Right lobe of liver (tissue), 6 donors: ENCODE results near the gene ERICH6. TPM values are rescaled to one million over a fixed set of nuclear protein-coding genes. Genes with fewer than 3 reads are reported as not detected.

Experiments
- ATAC-seq, 4 donors: fragments of 200-7000 bp; cut with Tn5 transposase; one replicate each; pipeline ENCODE4 v1.9.1; 2020; ENCODE audit warnings: mild to moderate bottlenecking in 4 of 4, moderate library complexity in 4 of 4
- DNase-seq, 3 donors: peaks; one replicate each; pipeline ENCODE4 v3.0.0-alpha.2; 2020
- H3K27ac ChIP-seq, 3 donors: fragments of 200-600 bp; one replicate each; pipeline ENCODE4 v1.8.0; 2022
- H3K27me3 ChIP-seq, 2 donors: fragments of 200-600 bp; one replicate each; pipeline ENCODE4 v1.8.0; 2022
- H3K36me3 ChIP-seq, 4 donors: fragments of 200-600 bp; sonication (generic) in 1 of 4; one replicate each; pipeline versions ENCODE4 v1.5.1 to v1.8.0; 2017 to 2022; ENCODE audit warnings: control low read depth in 1 of 4
- H3K4me1 ChIP-seq, 4 donors: fragments of 200-600 bp; sonication (generic) in 1 of 4; one replicate each; pipeline versions ENCODE4 v1.5.1 to v1.8.0; 2017 to 2022; ENCODE audit warnings: control low read depth in 1 of 4
- H3K4me3 ChIP-seq, 3 donors: fragments of 200-600 bp; one replicate each; pipeline ENCODE4 v1.8.0; 2022
- H3K9me3 ChIP-seq, 4 donors: fragments of 200-600 bp; sonication (generic) in 1 of 4; one replicate each; pipeline versions ENCODE4 v1.5.1 to v1.8.0; 2017 to 2022; ENCODE audit warnings: control low read depth in 1 of 4
- POLR2A ChIP-seq: fragments of 450-650 bp; IDR thresholded peaks from one replicate; pipeline ENCODE4 v1.6.1; 2017; ENCODE audit warnings: antibody characterized with exemption, mild to moderate bottlenecking
- WGBS: methylation state at CpG from one replicate; pipeline ENCODE4 v1.1.6; 2018; ENCODE audit warnings: low coverage, low lambda C conversion rate; ENCODE audit not compliant: insufficient coverage; ENCODE audit errors: missing lambda C conversion rate; 5-methylcytosine and 5-hydroxymethylcytosine counted together
- intact Hi-C, 2 donors: fragments of 100-400 bp; cut with DNase I; formaldehyde crosslinking; loops; one replicate each; pipeline versions ENCODE4 v1.11.2 to v1.14.1; 2022
- total RNA-seq, 6 experiments: library from RNA; depleted of rRNA in 2 of 6; stranded (reverse); fragments of >200 nt in 2 of 6; fragmentation: NEBNext Ultra II Directional in 3 of 6; extraction: Animal tissue kit (Norgen Biotek cat#: 25700) in 3 of 6; gene quantifications; one replicate each; pipeline versions ENCODE4 v1.1.0 to v1.2.4, GENCODE V29; 2016 to 2023
- TF ChIP-seq, protein P1 (sequence below), 4 donors: fragments of 200-600 bp in 3 of 4; fragments of 450-650 bp in 1 of 4; IDR thresholded peaks; one replicate each; pipeline versions ENCODE4 v1.5.1 to v1.8.0; 2016 to 2022; ENCODE audit warnings: antibody characterized with exemption in 4 of 4, mild to moderate bottlenecking in 2 of 4
- donor health status: DM: no; HTN: yes; CAD: no.
- donor health status: DM: no; HTN: no; CAD: no.
- donor health status: DM: no; HTN: no; CAD: no.
- donor health status: DM: no; HTN: yes; CAD: no.
- donor health status: DM: no; HTN: yes; CAD: no.

The ERICH6 gene
- total RNA-seq, 6 experiments from 2014 or later = 0.49 TPM; not detected in 5

DNA sequence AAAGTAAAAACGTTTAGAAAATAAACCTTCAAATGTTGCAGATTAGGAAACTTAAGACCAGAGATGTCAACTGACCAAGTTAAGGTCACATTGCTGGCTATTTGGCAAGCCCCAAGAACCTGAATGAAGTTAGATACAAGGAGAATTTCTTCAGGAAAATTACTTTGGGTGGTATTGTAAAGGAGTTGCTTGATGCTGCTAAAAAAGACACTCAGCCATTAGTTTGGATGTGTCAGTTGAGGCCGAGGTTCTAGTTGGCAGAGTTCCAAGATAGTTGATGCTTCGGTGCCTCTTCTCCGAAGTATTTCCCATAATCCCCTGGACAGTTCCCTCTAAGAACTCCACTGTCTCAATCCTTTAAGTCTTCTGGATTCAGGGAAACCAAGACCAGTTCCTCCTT lies 35.0 kb upstream of the ERICH6 start:
- WGBS = 31% methylated on average over 4 of the region's 4 CpGs
- Histone ChIP-seq H3K27ac (peak overlapping the region; percentile 56 to 94 (median 83)), H3K9me3 (no peaks in the 10 kb centered on the region), H3K4me1 (peaks cover 0 to 94% (median 44%) of the 10 kb centered on the region in 4 donors), H3K27me3 (no peaks in the 10 kb centered on the region), H3K36me3 (peaks cover 0 to 12% (median 0%) of the 10 kb centered on the region in 4 donors), H3K4me3 (no peak overlapping the region)
- TF ChIP-seq, protein P1, sequence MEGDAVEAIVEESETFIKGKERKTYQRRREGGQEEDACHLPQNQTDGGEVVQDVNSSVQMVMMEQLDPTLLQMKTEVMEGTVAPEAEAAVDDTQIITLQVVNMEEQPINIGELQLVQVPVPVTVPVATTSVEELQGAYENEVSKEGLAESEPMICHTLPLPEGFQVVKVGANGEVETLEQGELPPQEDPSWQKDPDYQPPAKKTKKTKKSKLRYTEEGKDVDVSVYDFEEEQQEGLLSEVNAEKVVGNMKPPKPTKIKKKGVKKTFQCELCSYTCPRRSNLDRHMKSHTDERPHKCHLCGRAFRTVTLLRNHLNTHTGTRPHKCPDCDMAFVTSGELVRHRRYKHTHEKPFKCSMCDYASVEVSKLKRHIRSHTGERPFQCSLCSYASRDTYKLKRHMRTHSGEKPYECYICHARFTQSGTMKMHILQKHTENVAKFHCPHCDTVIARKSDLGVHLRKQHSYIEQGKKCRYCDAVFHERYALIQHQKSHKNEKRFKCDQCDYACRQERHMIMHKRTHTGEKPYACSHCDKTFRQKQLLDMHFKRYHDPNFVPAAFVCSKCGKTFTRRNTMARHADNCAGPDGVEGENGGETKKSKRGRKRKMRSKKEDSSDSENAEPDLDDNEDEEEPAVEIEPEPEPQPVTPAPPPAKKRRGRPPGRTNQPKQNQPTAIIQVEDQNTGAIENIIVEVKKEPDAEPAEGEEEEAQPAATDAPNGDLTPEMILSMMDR (IDR thresholded peaks at IDR 0.05) = no peak
- TF ChIP-seq POLR2A = no peak
- intact Hi-C loops = no loop called here
- no peak for DNase-seq
- no peak for ATAC-seq

DNA sequence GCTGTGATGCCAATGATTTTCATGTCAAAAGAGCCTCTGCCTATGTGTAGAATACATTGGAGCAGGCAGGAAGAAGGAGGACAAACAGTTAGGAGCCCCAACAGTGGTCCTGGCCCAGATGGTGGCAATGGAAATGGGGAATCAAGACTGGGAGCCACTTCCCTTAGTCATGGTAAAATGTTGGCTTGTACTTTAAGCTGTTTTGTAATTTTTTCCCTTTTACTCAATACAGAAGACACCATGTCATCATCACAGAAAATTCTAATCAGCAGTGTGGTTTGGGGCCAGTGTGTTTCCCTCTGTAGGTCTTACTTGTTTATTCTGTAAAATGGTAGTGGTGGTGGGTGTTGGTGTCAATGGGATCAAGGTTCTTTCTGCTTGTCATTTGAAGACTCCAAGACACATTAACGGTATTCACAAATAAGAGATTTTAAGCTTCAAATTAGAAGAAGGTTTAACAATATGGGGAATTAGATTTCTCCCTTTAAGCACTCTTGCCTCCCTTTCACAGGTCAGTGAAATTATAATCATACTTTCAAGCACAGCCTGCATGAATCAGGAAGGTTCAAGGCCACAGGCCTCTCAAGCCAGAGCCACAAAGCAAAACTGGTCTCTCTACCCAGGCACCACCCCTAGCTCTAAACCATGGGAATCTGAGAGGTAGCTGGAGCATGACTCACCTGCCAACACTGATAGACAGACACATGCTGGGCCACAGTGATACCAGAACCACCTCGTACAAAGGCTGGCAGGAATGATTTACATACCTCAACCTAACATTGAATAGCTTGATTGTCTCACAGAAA lies 34.4 kb upstream of the ERICH6 start:
- ATAC-seq (peak; percentile 3 to 48 (median 8)), DNase-seq (peak in 2 of 3 donors; percentile 43 to 50)
- 21% methylated on average over 2 of the region's 2 CpGs for whole genome bisulfite sequencing
- H3K27me3 ChIP-seq = no peaks in the 10 kb centered on the region
- H3K4me3 ChIP-seq = no peak overlapping the region
- intact Hi-C loops = no loop called here
- peak; percentile 17 for TF ChIP-seq POLR2A
- TF ChIP-seq, protein P1 (IDR thresholded peaks at IDR 0.05) = no peak
- peak overlapping the region; percentile 56 to 94 (median 83) for H3K27ac ChIP-seq
- H3K36me3 ChIP-seq = peaks cover 0 to 12% (median 0%) of the 10 kb centered on the region in 4 donors
- no peaks in the 10 kb centered on the region for H3K9me3 ChIP-seq
- H3K4me1 ChIP-seq = peaks cover 0 to 89% (median 44%) of the 10 kb centered on the region in 4 donors

DNA sequence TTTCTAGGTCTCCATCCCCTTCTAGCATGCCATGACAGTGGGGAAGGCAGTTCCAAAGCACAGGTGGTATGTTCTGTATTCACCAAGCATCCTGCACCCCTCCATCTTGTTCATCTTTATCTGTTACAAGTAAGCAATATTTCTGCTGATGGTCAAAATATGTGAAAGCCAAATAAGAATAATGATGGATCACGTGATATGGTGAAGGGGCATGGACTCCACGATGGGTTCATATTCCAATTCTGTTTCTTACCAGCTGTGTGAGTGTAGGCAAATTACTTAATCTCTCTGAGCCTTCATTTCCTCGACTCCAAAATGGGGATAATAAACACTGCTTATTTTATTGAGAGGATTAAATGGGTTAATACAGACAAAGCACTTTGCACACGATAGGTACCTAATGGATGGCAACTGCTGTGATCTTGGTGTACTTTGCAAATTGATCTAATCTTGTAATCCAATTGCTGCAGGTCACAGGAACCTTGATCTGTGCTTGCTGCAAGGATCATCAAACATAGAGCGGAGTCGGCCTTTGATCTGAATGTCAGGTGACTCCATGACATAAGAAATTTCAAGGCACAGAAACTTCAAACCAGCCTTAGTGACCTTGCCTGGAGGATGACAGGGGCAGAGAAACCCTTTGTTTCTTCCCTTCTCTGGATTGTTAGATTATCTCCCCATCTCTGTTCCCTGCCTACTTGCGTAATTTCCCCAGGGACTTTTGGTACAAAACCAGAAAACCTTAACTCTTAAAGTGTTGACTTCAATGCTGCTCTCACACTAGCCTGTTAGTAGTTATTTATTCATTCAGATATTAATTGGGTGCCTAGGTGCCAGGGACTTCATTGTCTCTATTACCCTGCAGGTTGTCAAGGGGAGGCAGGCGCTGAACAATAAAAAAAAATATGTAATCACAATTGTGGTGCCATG lies 33.4 kb upstream of the ERICH6 start:
- WGBS = 27% methylated on average over 8 of the region's 8 CpGs
- TF ChIP-seq POLR2A = no peak
- TF ChIP-seq, protein P1 (IDR thresholded peaks at IDR 0.05) = no peak
- ATAC-seq (peak; percentile 16 to 60 (median 35)), DNase-seq (peak in 1 of 3 donors; percentile 86)
- H3K27ac ChIP-seq = peak overlapping the region; percentile 56 to 94 (median 83)
- H3K9me3 ChIP-seq = no peaks in the 10 kb centered on the region
- H3K36me3 ChIP-seq = peaks cover 0 to 10% (median 0%) of the 10 kb centered on the region in 4 donors
- peaks cover 0 to 82% (median 40%) of the 10 kb centered on the region in 4 donors for H3K4me1 ChIP-seq
- H3K4me3 ChIP-seq = no peak overlapping the region
- intact Hi-C loops = no loop called here
- H3K27me3 ChIP-seq = no peaks in the 10 kb centered on the region

DNA sequence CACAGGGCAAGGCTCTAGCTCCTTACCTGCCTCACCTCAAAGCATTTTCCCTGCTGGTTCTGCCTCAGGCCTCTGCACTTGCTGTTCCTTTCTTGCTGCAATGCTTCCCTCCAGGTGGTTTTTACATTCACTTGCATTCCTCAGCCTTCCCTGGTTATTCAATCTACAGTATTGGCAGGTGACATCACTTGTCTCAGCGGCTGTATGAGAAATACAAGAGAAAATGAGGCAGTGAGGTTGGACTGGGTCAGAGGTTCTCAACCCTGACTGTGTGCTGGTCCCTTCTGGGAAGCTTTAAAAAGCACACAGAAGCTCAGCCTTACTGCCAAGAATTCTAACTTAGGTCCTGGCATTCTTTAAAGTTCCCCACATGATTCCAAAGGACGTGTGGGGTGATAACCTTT lies 32.6 kb upstream of the ERICH6 start:
- 14% methylated on average over 2 of the region's 2 CpGs for WGBS
- DNase-seq = no peak
- no peak for TF ChIP-seq POLR2A
- TF ChIP-seq, protein P1 (IDR thresholded peaks at IDR 0.05) = no peak
- ATAC-seq = peak; percentile 13 to 51 (median 22)
- H3K9me3 ChIP-seq = no peaks in the 10 kb centered on the region
- H3K27me3 ChIP-seq = no peaks in the 10 kb centered on the region
- intact Hi-C loops = no loop called here
- H3K4me3 ChIP-seq = peak overlapping the region in 1 of 3 donors; percentile 32
- peaks cover 0 to 74% (median 36%) of the 10 kb centered on the region in 4 donors for H3K4me1 ChIP-seq
- peaks cover 0 to 1% (median 0%) of the 10 kb centered on the region in 4 donors for H3K36me3 ChIP-seq
- H3K27ac ChIP-seq = peak overlapping the region in 2 of 3 donors; percentile 83 to 94
